Endodermal cell (in vitro differentiated cells): ENCODE results near the gene ELANE. TPM values are rescaled to one million over a fixed set of nuclear protein-coding genes. Genes with fewer than 3 reads are reported as not detected.
A peak's percentile ranks its signal among the peaks of the same experiment; 100 is the strongest.

Experiments used
- DNase-seq: peaks from one replicate; pipeline ENCODE4 v3.0.0-alpha.2; 2017
- H3K27ac ChIP-seq: 2 replicates; pipeline ENCODE4 v1.5.1; 2013; ENCODE audit warnings: mild to moderate bottlenecking, low read depth, low read length, moderate library complexity
- H3K27me3 ChIP-seq: 2 replicates; pipeline ENCODE4 v1.6.1; 2013; ENCODE audit warnings: mild to moderate bottlenecking, low read length, moderate library complexity; ENCODE audit not compliant: insufficient read depth, control insufficient read depth, poor library complexity, severe bottlenecking
- H3K36me3 ChIP-seq: 2 replicates; pipeline ENCODE4 v1.7.0; 2013; ENCODE audit warnings: mild to moderate bottlenecking, low read length, moderate library complexity; ENCODE audit not compliant: control insufficient read depth, insufficient read depth
- H3K4me1 ChIP-seq: one replicate; pipeline ENCODE4 v1.7.0; 2013; ENCODE audit warnings: low read length; ENCODE audit not compliant: control insufficient read depth, insufficient read depth
- H3K4me3 ChIP-seq: 2 replicates; pipeline ENCODE4 v1.5.1; 2013; ENCODE audit warnings: mild to moderate bottlenecking, low read length, moderate library complexity
- H3K9ac ChIP-seq: 2 replicates; pipeline ENCODE4 v1.6.1; 2013; ENCODE audit warnings: mild to moderate bottlenecking, low read length, moderate library complexity; ENCODE audit not compliant: poor library complexity, severe bottlenecking; ENCODE audit errors: extremely low read depth
- H3K9me3 ChIP-seq: 2 replicates; pipeline ENCODE4 v1.6.1; 2013; ENCODE audit warnings: mild to moderate bottlenecking, low read length, moderate library complexity; ENCODE audit not compliant: control insufficient read depth
- H3K27ac Mint-ChIP-seq: 2 replicates; pipeline ENCODE4 v1.8.0; 2020; ENCODE audit warnings: mixed read lengths
- H3K27me3 Mint-ChIP-seq: 2 replicates; pipeline ENCODE4 v1.8.0; 2021; ENCODE audit warnings: mild to moderate bottlenecking, mixed read lengths; ENCODE audit not compliant: insufficient read depth
- H3K36me3 Mint-ChIP-seq: 2 replicates; pipeline ENCODE4 v1.8.0; 2020; ENCODE audit warnings: low read depth, mixed read lengths
- H3K4me1 Mint-ChIP-seq: 2 replicates; pipeline ENCODE4 v1.8.0; 2020; ENCODE audit warnings: mixed read lengths
- H3K4me3 Mint-ChIP-seq: 2 replicates; pipeline ENCODE4 v1.8.0; 2020; ENCODE audit warnings: mild to moderate bottlenecking, moderate library complexity, mixed read lengths
- H3K9me3 Mint-ChIP-seq: 2 replicates; pipeline ENCODE4 v1.8.0; 2020; ENCODE audit warnings: mild to moderate bottlenecking, mixed read lengths
- WGBS, 2 experiments: methylation state at CpG; one replicate each; pipeline versions ENCODE4 v1.1.5 to v1.1.7; 2013; ENCODE audit warnings: missing lambda C conversion rate in 2 of 2, mixed read lengths in 1 of 2; ENCODE audit not compliant: insufficient coverage in 1 of 2, insufficient read length in 1 of 2; 5-methylcytosine and 5-hydroxymethylcytosine counted together
- total RNA-seq, 2 donors: library from RNA; stranded (reverse); fragmentation: NEBNext Ultra II Directional in 1 of 2; extraction: Animal tissue kit (Norgen Biotek cat#: 25700) in 1 of 2; gene quantifications; 2 replicates in 1 of 2; 3 replicates in 1 of 2; pipeline ENCODE4 v1.2.1, GENCODE V29; 2021
- TF ChIP-seq, protein P1 (sequence below): fragments of 200-600 bp; sonication (generic); conservative IDR thresholded peaks from 2 replicates; pipeline ENCODE4 v1.5.0; 2021; ENCODE audit warnings: antibody characterized with exemption, mild to moderate bottlenecking

The ELANE gene
- total RNA-seq, 2 donors from 2014 or later, result not detected

DNA sequence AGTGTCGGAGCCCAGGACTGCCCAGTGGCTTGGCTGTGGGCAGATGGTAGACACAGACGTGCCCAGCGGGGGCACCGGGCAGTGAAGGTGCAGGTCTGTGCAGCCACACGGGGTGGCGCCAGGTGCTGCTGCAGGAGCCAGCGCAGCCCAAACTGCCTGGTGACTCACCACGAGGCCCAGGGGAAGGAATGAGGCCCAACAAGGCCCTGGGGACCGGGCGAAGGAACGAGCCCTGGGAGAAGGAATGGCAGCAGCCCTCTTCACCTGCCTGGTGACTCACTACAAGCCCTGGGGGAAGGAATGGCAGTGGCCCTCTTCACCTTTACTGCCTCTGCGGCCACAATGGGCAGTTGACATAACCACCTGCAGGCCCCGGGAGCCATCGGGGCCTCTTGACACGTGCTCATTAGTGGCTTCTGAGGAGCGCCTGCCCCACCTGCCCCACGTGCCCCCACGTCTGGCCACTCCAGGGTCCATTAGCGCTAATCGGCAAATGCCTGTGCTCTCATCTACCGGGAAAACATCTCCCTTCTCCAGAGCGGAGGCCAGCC, 31.6 kb downstream of the ELANE start:
- Mint-ChIP-seq H3K27ac (no peak overlapping the region), H3K27me3 (no peaks in the 10 kb centered on the region), H3K4me1 (no peaks in the 10 kb centered on the region), H3K36me3 (peaks cover 41% of the 10 kb centered on the region), H3K4me3 (no peak overlapping the region), H3K9me3 (no peaks in the 10 kb centered on the region)
- no peaks in the 10 kb centered on the region for H3K27me3 ChIP-seq
- H3K4me1 ChIP-seq, result no peaks in the 10 kb centered on the region
- DNase-seq, result peak; percentile 76
- WGBS, 2 experiments, result 95 to 96% methylated on average over 21 to 22 of the region's 22 CpGs
- H3K9ac ChIP-seq, result no peak overlapping the region
- no peaks in the 10 kb centered on the region for H3K9me3 ChIP-seq
- H3K27ac ChIP-seq, result no peak overlapping the region
- peaks cover 51% of the 10 kb centered on the region for H3K36me3 ChIP-seq
- TF ChIP-seq, protein P1, sequence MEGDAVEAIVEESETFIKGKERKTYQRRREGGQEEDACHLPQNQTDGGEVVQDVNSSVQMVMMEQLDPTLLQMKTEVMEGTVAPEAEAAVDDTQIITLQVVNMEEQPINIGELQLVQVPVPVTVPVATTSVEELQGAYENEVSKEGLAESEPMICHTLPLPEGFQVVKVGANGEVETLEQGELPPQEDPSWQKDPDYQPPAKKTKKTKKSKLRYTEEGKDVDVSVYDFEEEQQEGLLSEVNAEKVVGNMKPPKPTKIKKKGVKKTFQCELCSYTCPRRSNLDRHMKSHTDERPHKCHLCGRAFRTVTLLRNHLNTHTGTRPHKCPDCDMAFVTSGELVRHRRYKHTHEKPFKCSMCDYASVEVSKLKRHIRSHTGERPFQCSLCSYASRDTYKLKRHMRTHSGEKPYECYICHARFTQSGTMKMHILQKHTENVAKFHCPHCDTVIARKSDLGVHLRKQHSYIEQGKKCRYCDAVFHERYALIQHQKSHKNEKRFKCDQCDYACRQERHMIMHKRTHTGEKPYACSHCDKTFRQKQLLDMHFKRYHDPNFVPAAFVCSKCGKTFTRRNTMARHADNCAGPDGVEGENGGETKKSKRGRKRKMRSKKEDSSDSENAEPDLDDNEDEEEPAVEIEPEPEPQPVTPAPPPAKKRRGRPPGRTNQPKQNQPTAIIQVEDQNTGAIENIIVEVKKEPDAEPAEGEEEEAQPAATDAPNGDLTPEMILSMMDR, result peak; percentile 20
- H3K4me3 ChIP-seq, result no peak overlapping the region

DNA sequence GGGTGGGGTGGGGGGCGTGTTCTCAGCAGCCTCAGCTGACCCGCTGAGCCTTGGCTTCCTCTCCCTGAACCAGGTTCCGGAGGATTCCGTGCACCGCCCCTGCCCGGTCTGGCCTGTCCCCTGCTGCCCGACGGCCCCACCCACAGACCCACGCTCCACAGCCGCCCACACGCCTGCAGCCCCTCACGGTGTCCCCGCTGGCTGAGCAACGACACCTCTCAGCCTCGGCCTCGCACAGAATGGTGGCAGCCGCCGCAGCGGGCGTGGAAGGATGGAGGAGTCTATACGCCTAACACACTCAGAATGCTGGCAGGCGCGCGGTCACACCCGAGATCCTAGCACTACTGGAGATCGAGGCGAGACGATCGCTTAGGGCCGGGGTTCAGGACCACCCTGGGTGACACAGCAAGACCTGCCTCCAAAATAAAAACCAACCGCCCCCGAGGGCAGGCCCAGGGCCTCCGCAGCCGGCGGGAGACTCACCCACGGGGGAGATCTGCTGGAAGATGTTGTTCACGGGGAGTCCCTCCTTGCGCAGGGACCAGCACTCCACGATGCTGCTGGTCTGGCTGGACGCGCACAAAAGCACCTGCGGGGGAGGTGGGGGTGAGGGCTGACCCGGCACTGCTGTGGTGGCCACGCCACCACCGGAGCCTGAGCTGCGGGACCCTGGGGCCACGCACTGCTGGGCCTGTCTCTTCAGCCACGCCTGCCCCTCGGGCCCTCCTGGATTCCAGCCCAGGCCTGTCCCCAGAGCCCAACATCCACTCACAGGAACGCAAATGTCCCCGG, 32.5 kb downstream of the ELANE start:
- TF ChIP-seq, protein P1, result no peak
- Histone ChIP-seq H3K9me3 (no peaks in the 10 kb centered on the region), H3K36me3 (peaks cover 58% of the 10 kb centered on the region), H3K27me3 (no peaks in the 10 kb centered on the region), H3K27ac (no peak overlapping the region), H3K9ac (no peak overlapping the region), H3K4me1 (no peaks in the 10 kb centered on the region), H3K4me3 (no peak overlapping the region)
- Mint-ChIP-seq H3K4me1 (no peaks in the 10 kb centered on the region), H3K36me3 (peaks cover 44% of the 10 kb centered on the region), H3K4me3 (no peak overlapping the region), H3K27me3 (no peaks in the 10 kb centered on the region), H3K27ac (no peak overlapping the region), H3K9me3 (no peaks in the 10 kb centered on the region)
- no peak for DNase-seq
- 95 to 96% methylated on average over 38 to 51 of the region's 51 CpGs for WGBS, 2 experiments

DNA sequence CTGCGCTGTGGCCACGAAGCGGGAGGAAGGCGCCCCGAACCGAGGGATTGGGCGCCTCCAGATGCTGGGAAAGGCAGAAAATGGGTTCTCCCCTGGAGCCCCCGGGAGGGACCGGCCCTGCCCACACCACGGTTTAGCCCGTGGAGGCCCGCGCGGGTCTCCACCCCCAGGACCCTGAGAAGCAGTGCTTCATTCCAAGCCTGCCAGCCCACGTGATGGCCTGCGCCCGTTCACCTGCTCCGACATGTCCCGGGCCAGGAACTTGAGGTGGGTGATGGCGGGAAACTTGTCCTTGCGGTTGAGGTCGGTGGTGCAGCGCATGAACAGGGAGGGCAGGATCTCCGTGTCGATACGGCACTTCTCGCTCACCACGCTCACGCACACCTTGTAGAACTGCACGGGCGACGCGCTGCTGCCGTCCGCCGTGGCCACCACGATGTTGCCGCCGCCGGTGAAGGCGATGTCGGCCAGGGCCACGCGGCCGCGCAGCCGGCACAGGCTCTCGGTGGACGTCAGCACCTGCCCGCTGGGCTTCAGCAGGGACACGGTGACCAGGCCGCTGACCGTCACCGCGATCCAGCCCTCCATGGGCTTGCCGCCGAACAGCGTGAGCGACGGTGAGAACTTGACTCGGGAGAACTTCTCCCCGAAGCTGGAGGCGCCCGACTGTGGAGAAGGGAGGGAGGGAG, 33.6 kb downstream of the ELANE start:
- Histone ChIP-seq H3K4me3 (no peak overlapping the region), H3K9ac (no peak overlapping the region), H3K9me3 (no peaks in the 10 kb centered on the region), H3K27ac (no peak overlapping the region), H3K4me1 (no peaks in the 10 kb centered on the region), H3K36me3 (peaks cover 69% of the 10 kb centered on the region), H3K27me3 (no peaks in the 10 kb centered on the region)
- peaks cover 46% of the 10 kb centered on the region for H3K36me3 Mint-ChIP-seq
- H3K4me1 Mint-ChIP-seq, result no peaks in the 10 kb centered on the region
- TF ChIP-seq, protein P1, result no peak
- no peak overlapping the region for H3K27ac Mint-ChIP-seq
- H3K9me3 Mint-ChIP-seq, result no peaks in the 10 kb centered on the region
- H3K4me3 Mint-ChIP-seq, result no peak overlapping the region
- 97 to 98% methylated on average over 57 to 64 of the region's 64 CpGs for WGBS, 2 experiments
- H3K27me3 Mint-ChIP-seq, result no peaks in the 10 kb centered on the region
- DNase-seq, result no peak
